GM19025 (cell line): ENCODE measurements around the gene MRPS2.
"Not testable (repeated sequence)": the region's sequence is repeated elsewhere in the genome, so short reads cannot be mapped to it uniquely, and the experiment has no call there.

Experiments
- ATAC-seq: cut with Tn5 transposase; IDR thresholded peaks from one replicate; pipeline ENCODE4 v1.9.1; 2021; ENCODE audit warnings: mild to moderate bottlenecking, low read depth, moderate library complexity; ENCODE audit not compliant: unreplicated experiment

Gene MRPS2

DNA sequence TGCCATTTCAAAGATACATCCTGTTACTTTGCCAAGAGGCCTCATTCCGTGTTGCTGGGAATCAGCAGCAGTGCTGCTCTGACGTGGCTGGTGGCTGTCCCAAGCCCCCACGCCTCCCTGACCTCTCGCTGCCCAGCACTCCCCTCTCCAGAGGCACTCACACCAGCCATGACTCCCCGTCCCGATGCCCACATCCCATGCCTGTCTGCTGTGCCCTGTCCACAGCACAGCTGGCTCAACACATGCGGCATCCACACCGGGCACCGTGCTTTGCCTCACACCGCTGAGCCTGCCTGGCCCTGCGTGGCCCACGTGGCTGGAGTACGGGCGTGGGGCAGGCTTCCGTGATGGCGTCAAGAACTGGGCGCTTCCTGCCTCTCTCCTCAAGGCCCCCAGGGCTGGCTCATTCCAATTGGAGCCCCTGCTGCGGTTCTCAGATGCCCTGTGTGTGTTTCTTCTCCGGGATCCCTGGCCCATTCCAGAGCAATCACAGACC lies 12.9 kb downstream of the MRPS2 start:
- no peak for ATAC-seq

DNA sequence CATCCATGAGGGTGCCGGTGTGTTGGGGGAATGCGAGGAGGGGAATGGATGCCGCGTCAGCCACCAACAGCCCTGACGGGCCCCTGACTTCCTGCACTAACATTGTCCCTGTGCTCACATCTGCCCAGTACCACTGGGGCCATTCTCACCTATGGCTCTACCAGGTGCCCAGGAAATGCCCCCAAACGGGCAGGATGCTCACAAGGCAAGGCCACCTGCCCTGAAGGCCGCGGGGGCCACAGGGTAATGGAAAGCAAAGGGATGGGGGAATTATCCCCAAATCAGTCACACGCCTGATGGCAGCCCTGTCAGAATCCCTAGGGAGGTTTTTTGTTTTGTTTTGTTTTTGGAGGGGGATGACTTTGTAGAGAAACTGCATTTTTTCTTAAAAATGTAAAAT lies 13.4 kb downstream of the MRPS2 start:
- ATAC-seq: not testable (repeated sequence)

DNA sequence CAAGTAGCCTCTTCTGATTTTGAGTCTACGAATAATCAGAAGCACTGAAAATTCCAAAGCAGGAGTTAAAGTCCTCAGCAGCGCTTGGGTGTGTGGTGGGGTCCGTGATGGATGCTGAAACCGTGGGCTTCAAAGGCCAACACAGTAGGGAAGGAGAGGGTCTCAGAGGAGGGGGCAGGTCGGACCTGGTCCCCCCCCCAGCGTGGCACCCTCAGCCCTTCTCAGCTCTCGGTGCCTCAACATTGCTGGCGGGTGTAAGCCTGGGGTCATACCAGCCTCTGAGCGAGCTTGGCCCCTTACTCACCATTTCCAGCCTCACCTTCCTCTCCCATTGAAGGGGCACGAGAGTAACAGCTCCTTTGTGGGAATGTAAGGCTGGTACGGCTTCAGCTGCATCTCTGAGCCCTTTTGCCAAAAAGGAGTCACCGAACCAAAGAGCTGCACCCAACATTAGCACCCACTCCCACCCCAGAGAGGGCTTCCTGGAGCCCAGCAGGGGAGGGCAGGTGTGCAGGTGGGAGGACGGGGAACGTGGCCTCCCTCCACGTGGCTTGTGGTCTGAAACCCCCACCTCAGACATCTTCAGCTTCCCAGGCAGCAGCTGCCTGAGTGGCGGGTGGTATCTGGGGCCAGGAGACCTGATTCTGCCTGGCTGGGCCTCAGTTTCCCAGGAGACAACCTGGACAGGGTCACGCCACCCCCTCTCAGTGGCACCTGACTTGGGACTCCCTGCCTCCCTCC lies 14.0 kb downstream of the MRPS2 start:
- ATAC-seq: no peak

DNA sequence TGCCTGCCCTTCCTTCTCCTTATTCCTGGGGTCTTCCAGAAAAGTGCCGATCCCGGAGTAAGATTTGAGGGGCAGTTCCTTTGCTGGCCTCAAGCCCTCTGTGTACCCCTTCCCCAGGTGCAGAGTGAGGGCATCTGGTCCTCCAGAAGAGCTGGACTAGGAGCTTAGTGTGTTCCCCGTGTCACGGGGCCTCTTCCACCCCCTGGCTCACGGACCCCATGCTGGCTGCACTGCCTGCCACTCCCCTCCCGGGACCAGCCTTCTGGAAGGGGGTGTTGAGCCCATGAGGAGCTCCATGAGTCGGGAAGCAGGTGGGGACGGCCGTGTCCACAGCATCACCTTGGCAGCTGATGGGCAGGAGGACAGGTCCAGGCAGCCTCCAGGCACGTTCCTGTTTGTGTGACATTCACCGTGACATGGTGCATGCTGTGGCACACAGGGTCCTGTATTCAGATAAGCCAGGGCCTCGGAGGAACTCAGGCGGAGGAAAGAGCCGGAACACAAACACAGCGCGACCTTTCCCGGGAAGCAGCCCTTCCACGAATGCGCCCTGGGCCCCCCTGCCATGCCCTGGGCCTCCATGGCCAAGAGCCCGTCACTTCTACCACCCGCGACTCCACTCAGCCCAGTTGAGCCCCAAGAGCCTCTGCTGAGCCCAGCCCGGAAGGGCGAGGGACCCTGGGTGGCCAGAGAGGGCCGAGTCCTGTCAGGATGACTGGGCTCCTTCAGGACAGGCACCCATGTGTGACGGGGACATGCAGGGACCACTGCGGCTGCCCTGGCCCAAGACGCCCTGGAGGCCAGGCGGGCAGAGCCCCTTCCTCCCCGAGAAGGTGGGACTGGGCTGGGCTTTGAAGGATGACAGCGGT lies 14.8 kb downstream of the MRPS2 start:
- no peak for ATAC-seq

DNA sequence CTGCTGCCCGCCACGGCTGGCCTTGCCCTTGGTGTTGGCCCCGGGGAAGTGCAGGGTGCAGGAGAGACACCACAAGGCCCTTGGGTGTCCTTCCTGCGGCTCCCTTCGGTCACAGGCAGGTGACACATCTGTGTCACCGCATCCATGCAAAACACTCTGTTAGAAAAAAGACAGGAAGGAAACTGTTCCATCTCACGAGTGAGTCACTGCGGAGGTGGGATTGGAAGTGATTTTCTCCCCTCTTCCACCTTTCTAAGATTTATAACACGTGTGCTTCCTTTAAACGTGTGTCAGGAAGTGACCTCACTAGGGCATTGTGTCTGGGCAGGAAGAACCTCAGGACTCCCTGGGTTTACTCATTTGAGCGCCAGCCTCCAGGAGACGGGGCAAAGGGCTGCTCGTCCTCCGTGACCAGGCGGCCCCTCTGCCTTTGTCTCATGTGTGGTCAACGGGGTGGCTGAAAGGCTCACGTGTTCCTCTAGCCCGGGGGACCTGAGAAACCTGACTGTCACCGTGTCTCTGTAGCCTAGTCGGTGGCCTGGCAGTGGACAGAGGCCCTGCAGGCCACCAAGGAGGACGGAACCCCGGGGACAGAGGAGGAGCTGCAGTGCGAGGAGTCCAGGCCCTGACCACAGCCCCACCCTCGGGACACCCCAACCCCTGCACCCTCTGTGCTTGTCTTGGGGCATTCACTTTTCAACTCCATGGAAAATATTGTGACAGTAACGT lies 15.8 kb downstream of the MRPS2 start:
- no peak for ATAC-seq

DNA sequence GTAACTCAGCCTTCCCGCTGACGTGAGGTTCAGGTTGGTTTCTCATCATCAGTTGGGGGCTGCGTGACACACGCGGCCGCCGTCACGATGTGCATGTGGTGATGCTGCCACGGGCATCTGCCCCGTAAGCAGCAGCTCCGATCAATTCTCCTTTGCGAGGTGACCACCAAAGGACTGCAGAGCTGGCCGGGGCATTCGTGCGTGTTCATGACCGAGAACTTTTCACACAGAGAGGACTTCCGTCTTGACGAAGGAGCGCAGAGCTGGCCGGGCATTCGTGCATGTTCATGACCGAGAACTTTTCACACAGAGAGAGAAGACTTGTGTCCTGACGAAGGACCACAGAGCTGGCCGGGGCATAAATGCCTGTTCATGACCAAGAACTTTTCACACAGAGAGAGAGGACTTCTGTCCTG lies 16.9 kb downstream of the MRPS2 start:
- ATAC-seq: no peak

DNA sequence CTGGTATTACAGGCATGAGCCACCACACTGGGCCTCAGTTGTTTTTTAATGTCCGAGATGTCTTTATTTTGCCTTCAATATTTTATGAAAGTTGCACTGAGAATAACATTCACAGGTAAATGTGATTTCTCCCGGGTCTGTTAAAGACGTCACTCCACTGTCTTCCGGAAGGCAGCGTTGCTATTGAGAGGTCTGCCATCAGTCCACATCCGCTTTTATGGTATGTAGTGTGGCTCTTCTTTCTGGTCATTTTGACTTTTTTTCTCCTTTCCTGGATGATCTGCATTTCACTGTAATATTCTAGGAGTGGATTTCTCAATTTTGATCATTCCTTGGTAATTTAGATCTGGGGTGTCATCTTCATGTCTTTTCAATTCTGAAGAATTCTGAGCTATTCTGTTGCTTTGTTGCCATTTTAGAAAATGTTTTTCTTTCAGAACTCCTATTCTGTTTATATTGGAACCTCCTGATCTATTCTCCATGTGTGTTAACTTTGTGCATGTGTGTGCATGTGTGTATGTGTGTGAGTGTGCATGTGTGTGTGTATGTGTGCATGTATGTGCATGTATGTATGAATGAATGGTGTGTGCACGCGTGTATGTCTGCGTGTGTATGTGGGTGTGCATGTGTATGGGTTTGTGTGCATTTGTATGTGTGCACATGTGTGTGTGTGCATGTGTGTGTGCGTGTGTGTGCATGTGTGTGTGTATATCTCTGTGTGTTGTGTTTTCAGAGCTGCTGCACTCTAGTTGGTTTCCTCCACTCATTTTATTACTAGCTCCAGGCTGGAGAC lies 18.9 kb downstream of the MRPS2 start:
- no peak for ATAC-seq

DNA sequence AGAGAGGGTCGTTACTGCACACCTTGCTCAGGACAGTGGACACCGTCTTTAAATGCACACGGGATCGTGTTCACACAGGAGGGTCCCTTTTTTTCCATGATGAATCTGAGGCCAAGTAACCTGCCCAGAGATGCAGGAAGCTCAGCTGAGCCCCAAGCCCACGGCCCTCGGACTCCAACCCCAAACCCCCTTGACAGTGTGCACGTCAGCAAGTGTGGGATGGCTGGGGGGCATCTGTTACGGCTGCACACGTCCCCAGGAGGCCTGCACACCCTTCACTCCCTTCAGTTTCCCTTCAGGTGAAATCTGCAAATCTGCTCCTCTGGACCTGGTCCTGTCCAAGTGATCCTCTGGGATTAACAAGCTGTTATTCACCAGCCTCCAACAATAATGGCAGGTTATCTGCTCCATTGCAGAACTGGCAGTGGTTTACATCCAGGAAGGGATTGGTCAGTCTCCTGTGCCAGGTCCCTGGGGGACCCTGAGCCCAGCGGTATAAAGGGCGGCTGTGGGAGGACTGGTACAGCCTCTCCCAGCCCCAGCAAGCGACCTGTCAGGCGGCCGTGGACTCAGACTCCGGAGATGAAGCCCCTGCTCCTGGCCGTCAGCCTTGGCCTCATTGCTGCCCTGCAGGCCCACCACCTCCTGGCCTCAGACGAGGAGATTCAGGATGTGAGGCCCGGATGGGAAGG lies 20.6 kb downstream of the MRPS2 start, which contains the start of gene LCN1:
Gene LCN1 (plus strand): TSS at position 525 of the 692 bp plus-strand sequence. CDS start 58 bp downstream, at position 583.
- no peak for ATAC-seq

DNA sequence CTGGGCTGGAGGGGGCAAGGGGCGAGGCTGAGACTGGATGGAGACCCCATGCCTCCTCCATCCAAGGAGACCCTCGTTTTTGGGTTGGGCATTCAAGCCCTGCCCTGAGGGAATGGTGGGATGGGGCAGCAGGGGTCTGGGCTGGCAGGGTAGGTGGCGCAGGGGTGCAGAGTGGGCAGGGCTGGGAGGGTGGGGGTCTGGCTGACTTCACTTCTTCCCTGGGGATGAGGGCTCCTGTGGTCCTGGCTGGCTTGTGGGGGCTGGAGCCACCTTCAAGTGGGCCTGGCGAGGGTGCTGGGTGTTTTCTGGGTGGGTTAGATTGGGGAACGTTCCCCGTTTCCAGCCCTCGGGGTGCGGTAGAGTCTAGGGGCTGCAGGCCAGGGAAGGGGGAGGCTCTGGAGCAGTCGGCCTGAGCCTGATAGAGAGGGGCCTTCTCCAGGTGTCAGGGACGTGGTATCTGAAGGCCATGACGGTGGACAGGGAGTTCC lies 21.2 kb downstream of the MRPS2 start:
- ATAC-seq: no peak

DNA sequence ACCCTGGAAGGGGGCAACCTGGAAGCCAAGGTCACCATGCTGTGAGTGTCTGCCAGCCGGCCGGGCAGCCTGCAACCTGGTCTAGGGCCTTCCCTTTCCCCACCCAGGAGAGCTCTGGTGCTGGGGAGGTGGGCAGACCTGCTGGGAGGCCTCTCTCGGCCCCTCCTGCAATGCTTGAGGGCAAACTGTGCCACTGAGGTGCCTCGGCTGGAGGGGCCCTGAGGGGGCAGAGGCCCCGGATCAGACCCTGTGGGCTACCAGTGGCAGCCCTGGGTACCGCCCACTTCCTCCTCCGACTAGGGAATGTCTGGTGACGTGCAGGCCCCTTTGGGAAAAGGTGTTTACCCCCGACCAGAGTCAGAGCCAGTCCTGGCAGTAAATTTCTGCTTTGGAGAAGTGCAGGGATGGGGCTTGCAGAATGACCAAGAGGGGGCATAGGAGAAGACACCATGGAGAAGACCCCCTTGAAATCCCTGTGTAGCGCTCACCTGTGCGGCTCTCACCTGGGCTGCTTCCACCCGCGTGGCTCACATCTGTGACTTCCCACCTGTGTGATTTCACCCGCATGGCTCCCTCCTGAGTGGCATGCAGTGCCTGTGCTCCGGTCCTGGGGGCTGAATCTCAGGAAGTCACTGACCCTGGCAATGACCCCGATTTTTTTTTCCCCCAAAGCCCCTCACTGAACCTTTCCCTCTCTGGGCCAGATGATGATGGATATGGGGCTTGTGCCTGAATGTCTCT lies 21.8 kb downstream of the MRPS2 start:
- no peak for ATAC-seq

DNA sequence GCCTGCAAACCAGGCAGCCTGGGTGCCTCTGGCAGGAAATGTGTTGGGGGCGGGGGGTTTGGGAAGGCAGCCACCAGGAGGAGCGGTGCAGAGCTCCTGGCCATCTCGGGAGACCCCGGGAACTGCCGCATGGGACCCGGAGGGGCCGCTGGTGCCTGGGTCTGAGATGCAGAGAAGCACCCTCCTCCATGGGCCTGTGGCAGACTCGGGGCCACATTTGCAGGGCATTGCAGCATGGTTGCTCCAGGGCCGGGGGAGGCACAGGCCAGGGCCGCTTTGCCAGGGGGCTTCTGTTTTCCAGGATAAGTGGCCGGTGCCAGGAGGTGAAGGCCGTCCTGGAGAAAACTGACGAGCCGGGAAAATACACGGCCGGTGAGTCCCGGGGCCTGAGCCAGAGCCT lies 22.4 kb downstream of the MRPS2 start:
- ATAC-seq: no peak

DNA sequence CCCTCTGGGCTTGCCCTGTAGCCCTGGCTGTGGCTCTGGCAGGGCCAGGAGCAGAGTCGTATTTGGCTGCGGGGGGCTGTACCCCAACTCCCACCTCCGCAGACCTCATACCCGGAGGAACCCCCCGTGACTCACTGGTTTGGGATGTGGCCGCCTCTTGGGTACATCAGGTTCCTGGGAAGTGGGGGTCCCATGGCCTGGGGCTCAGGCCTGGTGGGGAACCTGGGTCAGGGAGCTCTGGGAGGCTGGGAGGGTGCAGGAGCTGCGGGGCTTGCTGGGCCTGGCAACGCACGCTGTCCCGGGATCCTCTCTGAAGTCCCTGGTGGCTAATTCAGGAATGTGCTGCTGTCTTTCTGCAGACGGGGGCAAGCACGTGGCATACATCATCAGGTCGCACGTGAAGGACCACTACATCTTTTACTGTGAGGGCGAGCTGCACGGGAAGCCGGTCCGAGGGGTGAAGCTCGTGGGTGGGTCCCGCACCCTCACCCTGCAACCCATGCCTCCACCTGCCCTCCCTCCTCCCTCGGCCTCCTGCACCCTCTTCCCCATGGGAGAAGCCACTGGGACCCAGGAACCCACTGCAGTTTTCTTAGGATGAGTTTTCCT lies 23.1 kb downstream of the MRPS2 start:
- ATAC-seq: no peak

DNA sequence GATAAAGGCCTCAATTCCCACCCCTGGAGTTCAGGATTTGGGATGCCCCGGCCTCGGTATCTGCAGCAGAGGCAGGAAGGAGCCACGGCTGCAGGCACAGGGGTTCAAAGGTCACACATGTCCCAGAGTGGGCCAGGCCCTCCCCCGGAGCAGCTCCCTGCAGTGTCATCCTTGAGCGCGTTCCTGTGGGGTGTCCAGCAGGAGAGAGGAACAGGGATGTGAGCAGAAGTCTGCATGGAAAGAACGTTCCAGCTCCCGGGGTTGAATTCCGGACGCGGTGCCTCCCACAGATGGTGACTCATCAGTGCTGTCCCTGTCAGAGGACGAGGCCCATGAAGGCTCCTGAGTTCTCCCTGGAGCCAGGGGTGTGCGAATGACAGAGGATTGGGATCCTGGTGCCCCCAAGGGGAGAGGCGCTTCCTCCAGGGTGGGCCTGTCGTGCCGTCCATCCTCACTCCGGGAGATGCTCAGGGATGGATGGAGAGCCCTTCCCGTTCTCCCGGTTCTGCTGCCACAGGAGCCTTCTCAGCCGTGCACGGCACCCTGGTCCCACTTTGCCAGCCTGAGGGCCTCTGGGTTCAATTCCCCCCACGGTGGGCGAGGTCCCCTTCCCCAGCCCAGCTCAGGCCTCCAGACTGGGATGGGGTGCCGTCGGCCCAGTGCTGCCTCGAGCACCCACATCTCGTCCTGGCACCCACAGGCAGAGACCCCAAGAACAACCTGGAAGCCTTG lies 23.8 kb downstream of the MRPS2 start:
- no peak for ATAC-seq

DNA sequence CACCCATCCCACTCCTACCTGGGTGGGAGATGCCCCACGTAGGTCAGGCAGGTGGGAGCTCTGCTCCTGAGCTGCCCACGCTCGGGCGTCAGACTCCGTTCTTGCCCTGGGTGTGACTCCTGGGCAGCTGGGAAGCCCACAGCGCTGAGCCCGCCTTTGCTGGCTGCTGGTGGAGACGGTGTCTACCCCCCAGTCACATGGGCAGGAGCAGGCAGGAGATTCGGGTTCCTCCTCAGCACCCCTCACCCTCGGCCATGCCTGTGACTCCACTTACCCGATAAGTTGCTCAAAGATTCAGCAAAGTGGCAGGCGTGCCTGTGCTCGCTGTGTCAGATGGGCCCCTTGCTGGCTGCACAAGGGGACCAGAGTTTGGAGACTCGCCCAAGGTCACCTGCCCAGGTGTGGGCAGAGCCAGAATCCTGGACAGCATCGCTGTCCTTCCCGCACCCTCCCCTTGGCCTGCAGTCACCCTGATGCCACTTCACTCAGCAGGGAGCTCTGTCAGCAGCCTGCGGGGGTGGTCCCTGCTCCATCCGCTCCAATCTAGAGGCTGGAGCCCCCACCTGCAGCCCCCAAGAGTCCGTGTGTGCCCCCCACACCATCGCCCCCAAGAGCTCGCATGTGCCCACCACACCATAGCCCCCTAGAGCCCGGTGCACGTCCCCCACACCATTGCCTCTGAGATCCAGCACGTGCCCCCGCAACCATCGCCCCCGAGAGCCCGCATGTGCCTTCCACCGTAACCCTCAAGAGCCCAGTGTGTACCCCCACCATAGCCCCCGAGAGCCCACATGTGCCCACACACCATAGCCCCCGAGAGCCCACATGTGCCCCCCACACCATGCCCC lies 25.0 kb downstream of the MRPS2 start:
- no peak for ATAC-seq

DNA sequence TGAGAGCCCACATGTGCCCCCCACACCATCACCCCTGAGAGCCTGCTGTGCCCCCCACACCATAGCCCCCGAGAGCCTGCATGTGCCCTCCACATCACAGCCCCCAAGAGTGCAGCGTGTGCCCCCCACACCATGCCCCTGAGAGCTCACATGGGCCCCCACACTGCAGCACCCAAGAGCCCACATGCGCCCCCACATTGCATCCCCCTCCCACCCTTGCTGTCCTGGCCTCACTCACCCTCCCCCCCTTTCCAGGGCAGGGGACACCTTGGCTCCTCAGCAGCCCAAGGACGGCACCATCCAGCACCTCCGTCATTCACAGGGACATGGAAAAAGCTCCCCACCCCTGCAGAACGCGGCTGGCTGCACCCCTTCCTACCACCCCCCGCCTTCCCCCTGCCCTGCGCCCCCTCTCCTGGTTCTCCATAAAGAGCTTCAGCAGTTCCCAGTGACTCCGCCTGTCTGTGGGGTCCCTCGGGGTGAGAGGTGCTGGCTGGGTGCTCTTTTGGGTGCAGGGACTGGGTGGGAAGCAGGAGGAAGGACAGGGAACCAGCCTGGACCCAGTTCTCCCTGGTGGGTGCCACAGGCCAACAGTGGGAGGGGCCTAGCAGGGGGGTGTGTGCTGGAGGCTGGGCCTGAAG lies 25.7 kb downstream of the MRPS2 start:
- no peak for ATAC-seq
